Stimulated activated CD8-positive, alpha-beta memory T cell treated with anti-CD3 and anti-CD28 coated beads, Interleukin-15, amount 100 ng/mL, for 24 hours (primary cell): ENCODE results near the gene SLC5A6.

Experiments used
- DNase-seq: peaks from one replicate; pipeline ENCODE4 v3.0.0-alpha.2; 2020; ENCODE audit warnings: low read depth

Gene SLC5A6

DNA sequence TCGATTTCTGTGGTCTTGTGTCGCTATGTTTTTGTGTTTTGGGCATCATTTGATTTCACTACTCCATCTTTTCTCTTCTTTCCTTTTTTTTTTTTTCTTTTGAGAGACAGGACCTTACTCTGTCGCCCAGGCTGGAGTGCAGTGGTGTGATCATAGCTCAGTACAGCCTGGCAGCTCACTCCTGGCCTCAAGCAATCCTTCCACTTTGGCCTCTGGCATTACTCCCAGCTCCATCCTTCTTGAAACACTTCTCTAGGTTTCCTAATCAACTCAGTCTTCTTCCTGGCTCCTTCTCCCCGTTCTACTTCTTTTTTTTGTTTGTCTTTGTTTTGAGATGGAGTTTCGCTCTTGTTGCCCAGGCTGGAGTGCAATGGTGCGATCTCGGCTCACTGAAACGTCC is 36.7 kb downstream of the SLC5A6 start:
- no peak for DNase-seq

DNA sequence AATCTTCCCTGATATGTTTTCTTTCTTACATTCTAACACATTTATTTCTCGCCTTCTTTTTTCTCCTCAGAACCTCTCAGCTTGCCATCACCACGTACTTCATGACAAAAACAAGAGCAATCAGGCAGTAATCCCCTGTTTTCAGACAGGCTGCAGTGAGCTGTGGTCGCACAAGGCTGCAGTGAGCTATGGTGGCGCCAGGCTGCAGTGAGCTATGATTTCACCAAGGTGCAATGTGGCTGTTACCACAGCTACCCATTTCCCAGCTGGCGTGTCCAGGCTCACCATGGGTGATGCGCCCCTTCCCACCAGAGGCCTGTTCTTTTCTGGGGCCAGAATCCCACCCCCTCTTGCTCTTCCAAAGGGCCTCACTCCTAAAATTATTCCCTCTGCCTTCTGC is 37.4 kb downstream of the SLC5A6 start:
- no peak for DNase-seq

DNA sequence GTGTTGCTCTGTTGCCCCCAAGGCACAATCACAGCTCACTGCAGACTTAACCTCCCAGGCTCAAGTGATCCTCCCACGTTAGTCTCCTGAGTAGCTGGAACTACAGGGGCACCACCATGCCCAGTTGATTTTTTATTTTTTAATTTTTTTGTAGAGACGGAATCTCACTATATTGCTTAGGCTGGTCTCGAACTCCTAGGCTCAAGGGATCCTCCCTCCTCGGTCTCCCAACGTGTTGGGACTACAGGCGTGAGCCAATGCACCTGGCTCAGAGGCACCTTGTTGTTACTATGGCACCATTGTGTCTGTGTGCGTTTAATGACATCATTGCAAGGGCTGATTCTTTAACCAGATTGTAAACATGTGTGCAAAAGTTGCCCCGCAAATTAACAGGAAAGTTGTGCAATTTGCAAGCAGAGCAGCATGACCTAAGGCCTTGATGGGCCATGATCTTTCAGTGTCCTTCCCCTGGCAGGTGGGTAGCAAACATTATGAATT is 40.7 kb downstream of the SLC5A6 start:
- no peak for DNase-seq

DNA sequence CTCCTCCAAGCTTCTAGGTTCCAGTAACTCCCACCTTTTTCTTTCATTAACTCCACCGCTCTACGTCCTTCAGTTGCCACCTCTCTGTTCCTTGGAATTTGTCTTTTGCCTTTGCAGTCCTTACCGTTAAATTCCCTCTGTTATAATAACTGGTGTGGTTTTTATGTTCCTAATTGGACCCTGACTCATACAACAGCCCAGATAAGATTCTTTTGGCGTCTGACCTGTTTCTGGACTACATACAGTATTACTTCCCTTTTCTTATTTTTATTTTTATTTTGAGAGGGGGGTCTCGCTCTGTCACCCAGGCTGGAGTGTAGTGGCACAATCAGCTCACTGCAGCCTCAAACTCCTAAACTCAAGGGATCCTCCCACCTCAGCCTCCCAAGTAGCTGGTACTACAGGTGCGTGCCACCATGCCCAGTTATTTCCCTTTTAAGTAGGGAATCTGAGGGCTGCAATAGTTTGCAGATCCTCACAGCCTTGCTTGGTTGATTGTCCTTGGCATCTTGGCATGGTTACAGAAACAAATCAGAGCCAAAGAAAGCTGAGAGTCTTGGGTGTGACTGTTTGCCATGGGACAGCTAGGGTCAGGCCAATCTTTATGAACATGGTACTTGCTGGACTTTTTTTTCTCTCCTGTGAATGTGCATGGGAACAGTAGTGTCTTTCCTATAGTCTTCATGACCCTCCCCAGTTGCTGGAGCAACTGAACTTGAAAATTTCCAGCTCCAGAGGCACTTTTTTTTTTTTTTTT is 41.3 kb downstream of the SLC5A6 start:
- DNase-seq: no peak

DNA sequence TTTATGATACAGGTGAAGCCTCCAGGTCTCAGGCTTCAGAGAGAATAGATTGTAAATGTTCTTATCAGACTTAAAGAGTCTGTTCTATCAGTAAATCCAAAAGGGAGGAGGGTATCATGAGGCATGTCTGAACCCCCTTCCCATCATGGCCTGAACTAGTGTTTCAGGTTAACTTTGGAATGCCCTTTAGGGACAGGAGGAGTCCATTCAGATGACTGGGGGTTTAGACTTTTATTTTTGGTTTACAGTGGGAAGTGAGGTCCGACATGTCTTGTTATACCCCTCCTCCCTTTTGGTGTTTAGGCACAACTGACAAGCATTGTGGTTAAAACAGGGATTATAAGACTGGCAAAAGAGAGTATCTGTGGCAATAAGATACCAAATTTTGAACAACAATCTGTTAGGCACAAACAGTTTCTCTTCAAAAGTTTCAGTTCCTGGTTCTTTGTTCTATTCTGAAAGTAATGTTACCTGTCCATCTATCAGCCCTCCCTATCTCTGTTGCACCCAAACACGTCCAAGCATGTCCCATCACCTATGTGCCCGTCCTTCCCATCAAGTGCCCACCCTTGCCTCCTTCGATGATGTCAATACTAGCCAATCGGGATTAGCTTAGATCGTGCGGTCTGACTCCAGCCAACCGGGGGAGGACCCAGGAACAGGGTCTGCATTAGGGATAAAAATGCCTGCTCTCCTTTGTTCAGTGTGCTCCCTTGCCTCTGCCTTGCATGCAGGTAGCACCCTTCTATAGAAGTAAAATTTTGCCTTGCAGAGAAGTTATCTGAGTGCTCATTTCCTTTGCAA is 46.9 kb downstream of the SLC5A6 start:
- DNase-seq: no peak

DNA sequence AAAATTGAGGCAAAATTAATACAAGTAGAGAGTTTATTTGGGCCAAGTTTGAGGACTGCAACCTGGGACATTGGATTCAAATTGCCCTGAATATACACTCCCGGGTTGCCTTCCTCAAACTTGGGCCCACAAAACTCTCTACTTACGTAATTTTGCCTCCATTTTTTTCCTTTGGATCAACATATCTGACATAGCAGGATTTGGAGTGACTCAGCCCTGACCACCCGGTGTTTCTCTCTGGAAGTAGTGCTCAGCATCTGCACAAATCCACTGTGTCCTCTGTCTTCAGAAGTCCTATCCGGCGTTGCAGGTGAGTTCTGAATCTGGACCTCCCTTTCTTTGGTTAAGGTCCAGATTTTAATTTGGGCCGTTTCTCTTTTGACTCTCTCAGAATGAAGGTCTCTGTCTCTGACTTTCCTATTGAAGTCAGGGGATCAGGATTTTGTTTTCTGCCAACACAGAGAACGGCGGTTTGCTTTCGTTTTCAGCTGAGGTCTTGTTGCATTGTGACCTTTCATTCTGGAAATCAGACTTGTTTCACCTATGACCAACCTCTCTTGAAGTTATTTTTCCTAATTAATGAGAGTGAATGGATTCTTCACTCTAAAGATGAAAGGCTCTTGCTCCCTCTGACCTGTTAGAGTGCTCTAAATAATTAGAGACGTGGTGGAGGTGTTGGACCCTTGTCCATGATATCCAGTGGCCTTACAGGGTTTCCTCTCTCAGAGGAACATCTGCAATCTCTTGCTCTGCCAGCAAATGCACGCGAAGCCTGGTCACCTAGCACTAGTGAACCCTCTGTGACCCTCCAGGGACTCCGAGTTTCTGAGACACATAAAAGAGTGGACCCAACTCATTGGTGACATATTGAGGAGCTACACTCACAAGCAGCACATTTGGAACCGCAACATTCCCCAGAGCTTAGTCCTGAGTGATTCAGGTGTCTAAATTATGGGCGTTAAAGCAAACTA is 49.6 kb downstream of the SLC5A6 start:
- no peak for DNase-seq

DNA sequence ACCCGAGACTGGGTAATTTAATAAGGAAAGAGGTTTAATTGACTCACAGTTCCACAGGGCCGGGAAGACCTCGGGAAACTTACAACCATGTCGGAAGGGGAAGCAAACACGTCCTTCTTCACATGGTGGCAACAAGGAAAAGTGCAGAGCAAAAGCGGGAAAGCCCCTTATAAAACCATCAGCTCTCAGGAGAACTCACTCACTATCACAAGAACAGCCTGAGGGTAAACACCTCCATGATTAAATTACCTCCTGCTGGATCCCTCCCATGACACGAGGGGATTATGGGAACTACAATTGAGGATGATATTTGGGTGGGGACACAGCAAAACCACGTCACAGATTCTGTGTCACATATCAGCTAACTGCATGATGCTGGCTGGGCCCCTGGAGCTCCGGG is 51.9 kb downstream of the SLC5A6 start:
- no peak for DNase-seq

DNA sequence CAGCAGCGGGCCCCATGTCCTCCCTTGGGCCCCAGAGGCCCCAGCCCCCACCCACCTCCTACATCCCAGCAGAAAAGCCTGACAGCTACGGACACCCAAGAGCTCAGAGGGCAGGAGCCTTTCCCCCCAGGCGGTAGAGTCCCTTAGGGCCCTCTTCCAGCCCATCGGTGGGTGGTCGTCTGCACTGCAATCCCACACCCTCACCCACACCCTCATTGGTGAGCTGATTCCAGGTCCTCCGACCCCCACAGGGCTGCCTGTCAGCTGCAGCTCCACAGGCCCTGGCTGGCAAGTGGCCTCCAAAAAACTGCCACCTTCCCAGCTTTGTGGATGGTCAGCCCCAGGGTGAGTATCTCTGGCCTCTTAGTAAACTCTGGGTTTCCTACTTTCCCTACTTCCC is 52.8 kb downstream of the SLC5A6 start:
- DNase-seq: no peak

DNA sequence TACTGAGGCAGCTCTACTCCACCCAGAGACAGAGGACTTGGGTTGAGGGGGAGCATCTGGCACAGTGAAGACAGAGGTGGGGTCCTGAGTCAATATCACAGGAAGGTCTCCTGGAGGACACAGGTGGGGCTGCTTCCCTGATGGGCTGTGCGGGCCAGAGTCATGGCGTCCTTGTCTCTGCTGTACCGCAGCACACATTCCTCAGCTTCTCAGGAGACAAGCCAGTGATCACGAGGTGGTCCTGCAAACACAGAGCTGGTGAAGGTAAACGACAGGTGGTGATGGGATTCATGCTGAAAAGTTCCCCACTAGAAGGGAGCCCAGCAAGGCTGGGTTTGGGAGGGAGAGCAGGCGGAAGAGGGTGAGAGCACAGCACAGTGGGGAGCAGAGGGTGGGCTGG is 53.6 kb downstream of the SLC5A6 start:
- DNase-seq: no peak

DNA sequence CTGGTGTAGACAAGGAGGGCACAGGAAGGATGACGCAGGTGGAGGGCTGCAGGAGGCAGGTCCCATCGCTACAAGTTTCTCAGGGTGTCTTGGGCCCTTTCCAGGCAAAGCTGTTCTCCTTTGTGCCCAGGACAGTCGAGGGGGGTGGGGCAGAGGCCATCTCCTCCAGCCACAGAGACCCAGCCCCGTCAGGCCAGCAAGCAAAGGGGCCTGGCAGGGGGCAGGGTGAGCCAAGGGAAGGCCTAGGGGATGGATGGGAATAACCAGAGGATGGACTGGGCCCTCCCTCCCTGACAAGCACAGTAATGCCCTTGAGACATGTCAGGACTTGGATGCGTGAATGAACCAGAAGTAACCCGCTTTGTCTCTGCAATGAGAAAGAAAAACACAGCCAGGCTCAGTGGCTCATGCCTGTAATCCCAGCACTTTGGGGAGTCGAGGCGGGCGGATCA is 57.0 kb downstream of the SLC5A6 start:
- DNase-seq: no peak

DNA sequence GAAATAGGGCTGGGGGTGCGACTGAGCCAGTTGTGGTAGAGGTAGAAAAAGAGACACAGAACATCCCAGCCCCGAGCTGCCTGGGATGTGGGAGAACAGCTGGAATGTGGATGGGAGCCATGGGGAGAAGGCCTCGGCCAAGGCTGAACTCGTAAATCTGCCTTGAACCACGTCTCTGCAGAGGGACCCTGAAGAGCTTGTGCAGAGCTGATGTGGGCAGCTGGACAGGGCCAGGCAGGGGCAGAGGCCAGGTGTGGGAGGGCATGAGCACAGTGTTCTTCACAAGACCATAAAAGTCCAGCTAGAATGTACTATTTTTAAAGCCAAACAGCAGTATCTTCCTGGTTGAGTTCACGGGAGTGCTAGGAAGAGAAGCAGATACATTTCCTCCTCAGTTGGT is 57.6 kb downstream of the SLC5A6 start:
- no peak for DNase-seq

DNA sequence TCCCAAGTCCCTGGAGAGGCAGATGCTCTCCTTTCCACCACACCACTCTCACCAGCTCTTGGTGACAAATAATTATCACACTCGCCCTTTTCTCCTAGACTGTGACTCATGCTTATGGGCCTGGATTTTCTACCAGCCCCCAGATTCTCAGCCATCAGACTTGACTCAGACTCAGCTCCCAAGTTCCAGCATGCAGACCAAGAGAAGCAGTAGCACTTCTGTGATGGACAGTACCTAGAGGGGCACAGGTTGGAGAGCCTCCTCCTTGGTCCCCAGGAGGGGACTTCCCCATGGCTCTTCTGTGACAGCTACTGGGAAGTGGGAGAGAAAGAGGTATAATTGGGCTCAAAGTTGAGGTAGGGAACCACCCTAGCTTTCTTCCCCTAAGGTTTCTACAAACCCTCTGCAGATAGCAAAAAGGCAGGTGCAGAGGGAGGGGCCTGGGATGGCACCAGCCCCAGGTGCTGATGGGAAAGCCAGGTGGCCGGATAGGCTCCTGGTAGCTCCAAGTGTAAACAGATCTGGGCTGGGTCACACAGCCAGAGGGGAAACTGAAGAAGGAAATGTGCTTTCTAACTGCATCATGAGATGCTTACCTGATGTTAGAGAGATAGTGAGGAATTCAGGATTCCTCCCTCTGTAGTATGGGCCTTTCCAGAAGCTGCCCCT is 59.1 kb downstream of the SLC5A6 start:
- no peak for DNase-seq

DNA sequence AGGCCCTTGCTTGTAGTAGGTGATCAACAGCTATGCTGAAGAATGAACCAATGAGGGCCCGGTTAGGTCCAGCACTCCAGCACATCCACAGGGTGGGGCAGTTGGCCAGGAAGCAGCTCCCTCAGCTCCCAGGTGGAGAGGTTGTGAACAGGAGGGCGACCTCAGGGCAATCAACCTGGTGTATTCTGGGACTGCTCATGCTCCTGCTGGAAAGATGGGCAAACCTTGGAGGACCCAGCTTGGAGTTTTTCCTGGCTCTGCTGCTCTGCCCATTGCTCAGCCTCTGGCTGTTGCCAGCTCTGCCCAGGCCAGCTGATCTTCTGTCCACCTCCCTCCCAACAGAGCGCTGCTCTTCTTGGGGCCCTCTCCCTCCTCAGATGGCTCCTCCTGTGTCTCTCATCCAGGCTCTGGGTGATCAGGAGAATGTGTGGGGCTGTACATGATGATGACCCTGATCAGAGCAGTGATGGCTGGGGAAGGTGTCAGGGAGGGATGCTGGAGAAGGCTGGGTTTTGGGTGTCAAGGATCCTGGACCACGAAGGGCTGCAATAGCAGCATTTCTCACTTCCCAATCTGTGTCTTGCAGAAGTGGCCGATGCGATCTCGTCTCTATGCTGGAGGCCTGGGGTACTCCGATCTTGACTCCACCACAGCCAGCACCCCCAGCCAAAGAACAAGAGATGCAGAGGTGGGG is 59.8 kb downstream of the SLC5A6 start:
- no peak for DNase-seq

DNA sequence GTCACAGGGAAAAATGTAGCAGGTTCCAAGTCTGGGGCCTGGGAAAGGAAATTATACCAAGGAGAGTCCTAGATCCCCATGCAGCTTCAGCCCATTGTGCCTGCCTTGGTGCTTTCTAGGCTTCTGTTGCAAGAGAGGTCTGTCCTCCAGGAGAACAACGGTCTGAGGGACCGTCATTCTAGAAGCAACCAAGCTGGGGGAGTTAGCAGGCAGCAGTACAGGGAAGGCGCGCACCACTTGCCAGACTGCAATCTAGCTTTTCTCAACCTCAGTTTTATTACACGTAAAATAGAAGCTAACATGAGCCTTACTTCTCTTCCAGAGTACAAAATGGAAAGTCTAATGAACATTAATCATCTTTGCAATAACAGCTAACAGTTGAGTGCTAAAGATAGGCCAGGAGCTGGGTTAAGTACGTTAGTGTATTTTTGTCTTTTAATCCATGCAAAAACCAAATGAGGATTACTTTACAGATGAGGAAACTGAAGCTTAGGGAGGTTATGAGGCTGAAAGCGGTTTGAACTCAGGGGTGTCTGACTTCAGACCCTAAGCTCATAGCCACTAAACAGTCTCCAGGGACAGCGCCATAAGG is 61.3 kb downstream of the SLC5A6 start:
- no peak for DNase-seq
